H1 (cell line): ENCODE measurements around the gene KNOP1. TPM values are rescaled to one million over a fixed set of nuclear protein-coding genes. Genes with fewer than 3 reads are reported as not detected.
"Not testable (repeated sequence)": the region's sequence is repeated elsewhere in the genome, so short reads cannot be mapped to it uniquely, and the experiment has no call there.

Source experiments
- CTCF ChIA-PET: fragments of 300-600 bp; sonication (Branson Sonifier 250); formaldehyde crosslinking; loops from one replicate; lab custom pipeline; 2021; ENCODE audit not compliant: partially characterized antibody; lab: Charles Lee
- POLR2A ChIA-PET: fragments of 300-600 bp; sonication (Branson Sonifier 250); formaldehyde crosslinking; loops from one replicate; lab custom pipeline; 2021; ENCODE audit warnings: inconsistent platforms; ENCODE audit not compliant: partially characterized antibody; lab: Charles Lee
- DNase-seq, 2 experiments: peaks; one replicate each; pipeline versions ENCODE4 v3.0.0 to v3.0.0-alpha.2; 2010 to 2022; ENCODE audit warnings: low spot score in 2 of 2, low read depth in 1 of 2, mixed read lengths in 1 of 2
- FAIRE-seq: peaks from 2 replicates; lab custom pipeline; 2011; peaks lifted over from hg19 to GRCh38; lab: Jason Lieb, UNC
- H2AFZ ChIP-seq: 2 replicates; pipeline ENCODE4 v1.8.1; 2012; ENCODE audit warnings: low read length, inconsistent platforms
- H2AK5ac ChIP-seq: 2 replicates; pipeline ENCODE4 v1.6.1; 2013; ENCODE audit warnings: low read depth, low read length
- H2BK120ac ChIP-seq: replicated peaks from 2 replicates; pipeline ENCODE3; 2013; ENCODE audit warnings: low read depth, low read length, inconsistent platforms
- H2BK12ac ChIP-seq: 2 replicates; pipeline ENCODE4 v1.6.1; 2013; ENCODE audit warnings: low read depth, low read length
- H2BK15ac ChIP-seq: 2 replicates; pipeline ENCODE4 v1.6.1; 2013; ENCODE audit warnings: low read length
- H2BK20ac ChIP-seq: 2 replicates; pipeline ENCODE4 v1.6.1; 2013; ENCODE audit warnings: low read length
- H2BK5ac ChIP-seq: 2 replicates; pipeline ENCODE4 v1.6.1; 2013; ENCODE audit warnings: low read depth, low read length
- H3K14ac ChIP-seq: 2 replicates; pipeline ENCODE4 v1.6.1; 2013; ENCODE audit warnings: inconsistent platforms; ENCODE audit not compliant: insufficient read length
- H3K18ac ChIP-seq: 2 replicates; pipeline ENCODE4 v1.6.1; 2013; ENCODE audit warnings: low read length; ENCODE audit errors: extremely low read depth
- H3K23ac ChIP-seq: 2 replicates; pipeline ENCODE4 v1.6.1; 2013; ENCODE audit warnings: inconsistent platforms; ENCODE audit not compliant: insufficient read length
- H3K23me2 ChIP-seq: 2 replicates; pipeline ENCODE4 v1.6.1; 2013; ENCODE audit warnings: low read depth, low read length
- H3K27ac ChIP-seq: 2 replicates; pipeline ENCODE4 v1.6.1; 2011; ENCODE audit warnings: low read depth, low read length, inconsistent platforms
- H3K27me3 ChIP-seq, 4 experiments: replicated peaks in 1 of 4; 1 replicate in 1 of 4; 2 replicates in 3 of 4; pipeline versions ENCODE4 v1.6.1 to v1.8.1; 2011 to 2013; ENCODE audit warnings: low read length in 3 of 4, mild to moderate bottlenecking in 3 of 4, inconsistent platforms in 2 of 4, mixed read lengths in 2 of 4, moderate library complexity in 1 of 4; ENCODE audit not compliant: control insufficient read depth in 3 of 4, insufficient read depth in 3 of 4; ENCODE audit errors: extremely low read depth in 1 of 4
- H3K36me3 ChIP-seq, 4 experiments: 2 replicates each; pipeline versions ENCODE4 v1.6.1 to v1.8.1; 2011 to 2013; ENCODE audit warnings: mild to moderate bottlenecking in 4 of 4, low read length in 3 of 4, moderate library complexity in 2 of 4, control low read depth in 1 of 4, inconsistent platforms in 1 of 4; ENCODE audit not compliant: insufficient read depth in 4 of 4, control insufficient read depth in 2 of 4
- H3K4ac ChIP-seq: replicated peaks from 2 replicates; pipeline ENCODE3; 2013; ENCODE audit warnings: low read length, low read depth, mixed read lengths, inconsistent platforms; ENCODE audit not compliant: insufficient read length
- H3K4me1 ChIP-seq, 4 experiments: replicated peaks in 1 of 4; 1 replicate in 1 of 4; 2 replicates in 3 of 4; pipeline versions ENCODE4 v1.6.1 to v1.8.1; 2011 to 2013; ENCODE audit warnings: low read length in 3 of 4, inconsistent platforms in 2 of 4, mixed read lengths in 1 of 4; ENCODE audit not compliant: insufficient read depth in 4 of 4, control insufficient read depth in 3 of 4
- H3K4me2 ChIP-seq, 2 experiments: 2 replicates each; pipeline versions ENCODE4 v1.6.1 to v1.8.1; 2011 to 2013; ENCODE audit warnings: low read depth in 2 of 2, low read length in 2 of 2, control low read depth in 1 of 2, inconsistent platforms in 1 of 2, mild to moderate bottlenecking in 1 of 2; ENCODE audit not compliant: insufficient read depth in 1 of 2
- H3K4me3 ChIP-seq, 4 experiments: fragments of 200-600, 300-600 bp in 1 of 4; sonication (generic), shearing (Covaris generic), sonication (Bioruptor Twin) in 1 of 4; 2 replicates each; pipeline versions ENCODE4 v1.5.1 to v1.8.1; 2011 to 2016; ENCODE audit warnings: low read length in 4 of 4, low read depth in 3 of 4, control low read depth in 2 of 4, inconsistent platforms in 2 of 4, mild to moderate bottlenecking in 2 of 4, mixed read lengths in 1 of 4, moderate library complexity in 1 of 4; ENCODE audit not compliant: insufficient read depth in 2 of 4; ENCODE audit errors: extremely low read depth in 1 of 4
- H3K56ac ChIP-seq: replicated peaks from 2 replicates; pipeline ENCODE3; 2013; ENCODE audit warnings: low read depth, mild to moderate bottlenecking, mixed read lengths, low read length, inconsistent platforms; ENCODE audit not compliant: insufficient read length
- H3K79me1 ChIP-seq: 2 replicates; pipeline ENCODE4 v1.6.1; 2013; ENCODE audit warnings: low read depth, low read length, control low read depth
- H3K79me2 ChIP-seq, 2 experiments: 2 replicates each; pipeline versions ENCODE4 v1.6.1 to v1.8.1; 2012 to 2013; ENCODE audit warnings: low read length in 2 of 2, mild to moderate bottlenecking in 2 of 2, inconsistent platforms in 1 of 2; ENCODE audit not compliant: insufficient read depth in 2 of 2, control insufficient read depth in 1 of 2
- H3K9ac ChIP-seq, 4 experiments: replicated peaks in 1 of 4; 1 replicate in 1 of 4; 2 replicates in 3 of 4; pipeline versions ENCODE4 v1.6.1 to v1.8.1; 2011 to 2013; ENCODE audit warnings: low read depth in 3 of 4, low read length in 3 of 4, control low read depth in 2 of 4, mild to moderate bottlenecking in 2 of 4, moderate library complexity in 2 of 4, inconsistent platforms in 1 of 4; ENCODE audit errors: extremely low read depth in 1 of 4
- H3K9me3 ChIP-seq, 2 experiments: 2 replicates each; pipeline versions ENCODE4 v1.6.1 to v1.8.1; 2012 to 2013; ENCODE audit warnings: mild to moderate bottlenecking in 2 of 2, moderate library complexity in 2 of 2, control low read depth in 1 of 2, inconsistent platforms in 1 of 2, low read depth in 1 of 2, low read length in 1 of 2, mixed read lengths in 1 of 2; ENCODE audit not compliant: insufficient read depth in 2 of 2
- H4K20me1 ChIP-seq, 2 experiments: replicated peaks in 1 of 2; 2 replicates each; pipeline versions ENCODE3 to v1.8.1; 2011 to 2013; ENCODE audit warnings: inconsistent platforms in 2 of 2, low read length in 2 of 2, mild to moderate bottlenecking in 1 of 2; ENCODE audit not compliant: insufficient read depth in 2 of 2, control insufficient read depth in 1 of 2
- H4K5ac ChIP-seq: 2 replicates; pipeline ENCODE4 v1.6.1; 2013; ENCODE audit warnings: low read length, low read depth, mixed read lengths, inconsistent platforms; ENCODE audit not compliant: insufficient read length
- H4K8ac ChIP-seq: 2 replicates; pipeline ENCODE4 v1.8.0; 2013; ENCODE audit warnings: mild to moderate bottlenecking, moderate library complexity, low read length, inconsistent platforms; ENCODE audit not compliant: insufficient read depth; ENCODE audit errors: extremely low read depth
- H4K91ac ChIP-seq: replicated peaks from 2 replicates; pipeline ENCODE3; 2013; ENCODE audit warnings: low read length, mixed read lengths, inconsistent platforms; ENCODE audit not compliant: insufficient read length
- WGBS, 2 experiments: shearing (Covaris generic) in 1 of 2; methylation state at CpG; one replicate each; pipeline versions ENCODE4 v1.1.6 to v1.1.7; 2013 to 2015; ENCODE audit warnings: low lambda C conversion rate in 2 of 2, mixed read lengths in 2 of 2, inconsistent platforms in 1 of 2, low coverage in 1 of 2, missing lambda C conversion rate in 1 of 2; ENCODE audit not compliant: insufficient replicate concordance in 2 of 2, insufficient coverage in 1 of 2, insufficient read length in 1 of 2; ENCODE audit errors: extremely low coverage in 1 of 2, missing lambda C conversion rate in 1 of 2; 5-methylcytosine and 5-hydroxymethylcytosine counted together
- polyA plus RNA-seq, 7 experiments: library from polyadenylated mRNA; depleted of rRNA in 3 of 7; stranded (reverse) in 5 of 7; unstranded in 2 of 7; fragments of >200 nt in 5 of 7; fragments of 200-250 nt in 2 of 7; gene quantifications; 1 replicate in 5 of 7; 2 replicates in 1 of 7; 4 replicates in 1 of 7; pipeline versions ENCODE4 v1.2.1 to v1.2.3, GENCODE V29; 2011 to 2013; ENCODE audit warnings: missing spikeins in 2 of 7, mixed read lengths in 2 of 7
- total RNA-seq: library from RNA; stranded (reverse); fragmentation: NEBNext Ultra II Directional; extraction: Animal tissue kit (Norgen Biotek cat#: 25700); gene quantifications from 2 replicates; pipeline ENCODE4 v1.2.1, GENCODE V29; 2021

KNOP1 gene
- total and polyA plus RNA-seq, 2 of the 8 experiments (the other 6 are each of a cell fraction or from before 2014, with no cell fraction given) = 21.6 to 87.9 TPM

GRCh38 chr16:19716728-19717127 lies 1.3 kb downstream of the KNOP1 start:
- Histone ChIP-seq H3K4me2 (peak overlapping the region; percentile 87 to 88), H3K79me2 (peaks cover 38 to 80% of the 10 kb centered on the region in 2 experiments), H3K4me3 (peak overlapping the region; percentile 96 to 99 (median 97); a peak in 7 of 8 replicates), H3K9ac (peak overlapping the region in 2 of 4 experiments; percentile 96; a peak in 4 of 7 replicates), H3K4me1 (peaks cover 3 to 24% (median 10%) of the 10 kb centered on the region in 4 experiments), H2BK5ac (0 out of 2 replicates have a peak overlapping the region, but pooled peaks have one; percentile 22), H3K36me3 (peaks cover 10 to 36% (median 19%) of the 10 kb centered on the region in 4 experiments; a peak in 7 of 8 replicates), H4K20me1 (peaks cover 24 to 26% of the 10 kb centered on the region in 2 experiments)
- H2BK20ac ChIP-seq, H2AK5ac ChIP-seq, H4K5ac ChIP-seq, H2BK120ac ChIP-seq, H3K79me1 ChIP-seq, H3K56ac ChIP-seq, H3K27ac ChIP-seq, DNase-seq, H4K8ac ChIP-seq, H3K23ac ChIP-seq, FAIRE-seq, CTCF ChIA-PET, H2BK12ac ChIP-seq, H3K9me3 ChIP-seq, H3K18ac ChIP-seq, H4K91ac ChIP-seq, H3K4ac ChIP-seq, H3K27me3 ChIP-seq, H3K23me2 ChIP-seq, H3K14ac ChIP-seq, H2AFZ ChIP-seq, H2BK15ac ChIP-seq: not testable (repeated sequence)
- POLR2A ChIA-PET = interaction anchor here (1.0 to 4.2 kb wide), 7 partner anchors 11 to 960 kb away, joined by 3 to 23 read pairs (median 15); no protein-coding TSS in a partner anchor
- 56% methylated on average over 11 of the region's 11 CpGs; no CpG with 5 or more reads in 1 of the 2 experiments for WGBS, 2 experiments
